ENCODE results near the gene CCNY.

The CCNY gene

GRCh38 chr10:35516102-35516670, 179.9 kb downstream of the CCNY start:
- no peak for TF ChIP-seq TAF1 (IDR thresholded peaks at IDR 0.05; ENCODE audit: borderline replicate concordance, insufficient read depth, low read length)
- no peak for TF ChIP-seq POLR2AphosphoS5 (IDR thresholded peaks at IDR 0.05; ENCODE audit: low read depth, low read length)
- TF ChIP-seq, protein P1, sequence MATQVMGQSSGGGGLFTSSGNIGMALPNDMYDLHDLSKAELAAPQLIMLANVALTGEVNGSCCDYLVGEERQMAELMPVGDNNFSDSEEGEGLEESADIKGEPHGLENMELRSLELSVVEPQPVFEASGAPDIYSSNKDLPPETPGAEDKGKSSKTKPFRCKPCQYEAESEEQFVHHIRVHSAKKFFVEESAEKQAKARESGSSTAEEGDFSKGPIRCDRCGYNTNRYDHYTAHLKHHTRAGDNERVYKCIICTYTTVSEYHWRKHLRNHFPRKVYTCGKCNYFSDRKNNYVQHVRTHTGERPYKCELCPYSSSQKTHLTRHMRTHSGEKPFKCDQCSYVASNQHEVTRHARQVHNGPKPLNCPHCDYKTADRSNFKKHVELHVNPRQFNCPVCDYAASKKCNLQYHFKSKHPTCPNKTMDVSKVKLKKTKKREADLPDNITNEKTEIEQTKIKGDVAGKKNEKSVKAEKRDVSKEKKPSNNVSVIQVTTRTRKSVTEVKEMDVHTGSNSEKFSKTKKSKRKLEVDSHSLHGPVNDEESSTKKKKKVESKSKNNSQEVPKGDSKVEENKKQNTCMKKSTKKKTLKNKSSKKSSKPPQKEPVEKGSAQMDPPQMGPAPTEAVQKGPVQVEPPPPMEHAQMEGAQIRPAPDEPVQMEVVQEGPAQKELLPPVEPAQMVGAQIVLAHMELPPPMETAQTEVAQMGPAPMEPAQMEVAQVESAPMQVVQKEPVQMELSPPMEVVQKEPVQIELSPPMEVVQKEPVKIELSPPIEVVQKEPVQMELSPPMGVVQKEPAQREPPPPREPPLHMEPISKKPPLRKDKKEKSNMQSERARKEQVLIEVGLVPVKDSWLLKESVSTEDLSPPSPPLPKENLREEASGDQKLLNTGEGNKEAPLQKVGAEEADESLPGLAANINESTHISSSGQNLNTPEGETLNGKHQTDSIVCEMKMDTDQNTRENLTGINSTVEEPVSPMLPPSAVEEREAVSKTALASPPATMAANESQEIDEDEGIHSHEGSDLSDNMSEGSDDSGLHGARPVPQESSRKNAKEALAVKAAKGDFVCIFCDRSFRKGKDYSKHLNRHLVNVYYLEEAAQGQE (IDR thresholded peaks at IDR 0.05; ENCODE audit: insufficient read depth in 1 of 2, low read depth in 2 of 2, low read length in 2 of 2) = no peak
- TF ChIP-seq SIN3A (IDR thresholded peaks at IDR 0.05; ENCODE audit: borderline replicate concordance, insufficient read depth, low read length) = no peak
- TF ChIP-seq FOXP2 (optimal IDR thresholded peaks at IDR 0.05; ENCODE audit: borderline replicate concordance, extremely low read depth, extremely low read length, insufficient read depth) = no peak

- no peak for TF ChIP-seq FOXP2 (optimal IDR thresholded peaks at IDR 0.05; ENCODE audit: borderline replicate concordance, extremely low read depth, extremely low read length, insufficient read depth)
- TF ChIP-seq POLR2AphosphoS5 (IDR thresholded peaks at IDR 0.05; ENCODE audit: low read depth, low read length) = no peak
- TF ChIP-seq, protein P1 (IDR thresholded peaks at IDR 0.05; ENCODE audit: insufficient read depth in 1 of 2, low read depth in 2 of 2, low read length in 2 of 2) = no peak
- no peak for TF ChIP-seq SIN3A (IDR thresholded peaks at IDR 0.05; ENCODE audit: borderline replicate concordance, insufficient read depth, low read length)
- TF ChIP-seq TAF1 (IDR thresholded peaks at IDR 0.05; ENCODE audit: borderline replicate concordance, insufficient read depth, low read length) = no peak
Observed at GRCh38 chr10:35517431-35518181, 181.3 kb downstream of the CCNY start.

GRCh38 chr10:35520996-35521395, 184.7 kb downstream of the CCNY start:
- no peak for TF ChIP-seq TAF1 (IDR thresholded peaks at IDR 0.05; ENCODE audit: borderline replicate concordance, insufficient read depth, low read length)
- no peak for TF ChIP-seq SIN3A (IDR thresholded peaks at IDR 0.05; ENCODE audit: borderline replicate concordance, insufficient read depth, low read length)
- no peak for TF ChIP-seq FOXP2 (optimal IDR thresholded peaks at IDR 0.05; ENCODE audit: borderline replicate concordance, extremely low read depth, extremely low read length, insufficient read depth)
- TF ChIP-seq, protein P1 (IDR thresholded peaks at IDR 0.05; ENCODE audit: insufficient read depth in 1 of 2, low read depth in 2 of 2, low read length in 2 of 2) = no peak

DNA sequence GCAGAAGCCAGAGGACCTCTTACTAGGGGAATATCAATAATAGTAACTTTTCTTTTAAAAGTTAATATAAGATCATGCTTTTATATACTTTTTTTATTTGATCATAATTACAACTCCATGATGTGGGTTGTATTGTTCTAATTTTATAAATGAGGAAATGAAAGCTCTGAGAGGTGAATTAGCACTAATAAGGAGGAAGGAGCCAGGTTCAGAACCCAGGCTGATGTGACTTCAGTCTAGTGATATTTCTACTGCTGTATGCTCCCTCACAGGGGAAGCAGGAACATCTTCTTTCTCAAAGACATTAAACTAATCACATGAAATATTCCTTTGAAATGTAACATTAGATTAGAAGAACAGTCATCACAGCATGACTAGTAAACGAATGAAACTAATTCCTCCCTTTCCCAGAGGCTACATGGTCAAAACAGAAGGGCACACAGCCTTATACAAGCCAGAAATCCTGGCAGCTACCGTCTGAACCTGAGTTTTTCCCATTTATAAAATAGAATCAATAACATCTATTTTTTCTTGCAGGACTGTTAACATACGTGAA, 187.4 kb downstream of the CCNY start:
- TF ChIP-seq TAF1 (IDR thresholded peaks at IDR 0.05; ENCODE audit: borderline replicate concordance, insufficient read depth, low read length) = no peak
- TF ChIP-seq SIN3A (IDR thresholded peaks at IDR 0.05; ENCODE audit: borderline replicate concordance, insufficient read depth, low read length) = no peak
- TF ChIP-seq, protein P1 (IDR thresholded peaks at IDR 0.05; ENCODE audit: insufficient read depth in 1 of 2, low read depth in 2 of 2, low read length in 2 of 2) = no peak
- no peak for TF ChIP-seq FOXP2 (optimal IDR thresholded peaks at IDR 0.05; ENCODE audit: borderline replicate concordance, extremely low read depth, extremely low read length, insufficient read depth)
- no peak for TF ChIP-seq POLR2AphosphoS5 (IDR thresholded peaks at IDR 0.05; ENCODE audit: low read depth, low read length)
